Transverse colon (tissue), 4 donors: ENCODE measurements around the gene RUNX3.

Experiments
- POLR2A ChIP-seq: fragments of 450-650 bp; IDR thresholded peaks from one replicate; pipeline ENCODE4 v1.6.1; 2016; ENCODE audit warnings: antibody characterized with exemption, mild to moderate bottlenecking, moderate library complexity
- POLR2AphosphoS5 ChIP-seq, 3 donors: sonication (generic); formaldehyde crosslinking; IDR thresholded peaks; one replicate each; pipeline ENCODE4 v1.6.1; 2016; ENCODE audit warnings: antibody characterized with exemption in 3 of 3
- TF ChIP-seq, protein P1 (sequence below), 5 experiments: fragments of 200-600 bp in 3 of 5; fragments of 450-650 bp in 2 of 5; sonication (generic) in 3 of 5; IDR thresholded peaks; 1 replicate in 2 of 5; 2 replicates in 3 of 5; pipeline ENCODE4 v1.5.1; 2016 to 2017; ENCODE audit warnings: antibody characterized with exemption in 5 of 5, inconsistent platforms in 3 of 5, mild to moderate bottlenecking in 2 of 5, moderate library complexity in 1 of 5

DNA sequence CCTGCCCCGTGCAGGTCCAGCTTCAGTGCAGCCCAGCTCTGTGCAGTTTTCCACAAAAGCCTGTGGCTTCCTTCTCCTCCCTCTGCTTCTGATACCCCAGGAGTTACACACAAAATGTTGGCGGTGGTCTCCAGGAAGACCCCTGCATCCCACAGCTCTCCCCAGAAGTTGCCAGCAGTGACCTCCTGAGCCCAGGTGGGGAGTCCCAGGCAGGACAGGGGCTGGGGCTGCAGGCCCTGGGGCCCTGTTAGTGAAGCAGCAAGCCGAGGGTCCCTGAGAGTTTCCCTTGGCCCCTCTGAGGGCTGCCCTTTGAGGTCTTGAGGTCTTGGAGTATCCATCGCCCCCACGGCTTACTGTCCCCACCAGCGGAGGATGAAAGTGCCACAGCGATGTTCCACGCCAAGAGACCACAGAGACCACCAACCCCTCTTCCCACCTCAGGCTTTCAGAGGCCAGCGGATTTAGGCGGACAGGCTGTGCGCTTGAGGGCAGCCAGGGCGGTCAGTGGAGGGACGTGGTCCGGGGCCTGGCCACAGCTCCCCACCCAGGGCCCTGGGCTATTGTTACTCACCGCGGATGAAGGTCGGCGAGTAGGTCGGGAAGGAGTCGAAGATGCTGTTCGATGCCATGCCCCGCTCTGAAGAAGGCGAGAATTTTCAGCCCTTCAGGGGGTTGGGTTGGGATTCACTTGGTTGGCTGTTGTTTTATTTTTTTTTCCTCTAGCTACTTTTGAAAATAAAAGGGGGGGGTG is 34.0 kb upstream of the RUNX3 start:
- TF ChIP-seq, protein P1, sequence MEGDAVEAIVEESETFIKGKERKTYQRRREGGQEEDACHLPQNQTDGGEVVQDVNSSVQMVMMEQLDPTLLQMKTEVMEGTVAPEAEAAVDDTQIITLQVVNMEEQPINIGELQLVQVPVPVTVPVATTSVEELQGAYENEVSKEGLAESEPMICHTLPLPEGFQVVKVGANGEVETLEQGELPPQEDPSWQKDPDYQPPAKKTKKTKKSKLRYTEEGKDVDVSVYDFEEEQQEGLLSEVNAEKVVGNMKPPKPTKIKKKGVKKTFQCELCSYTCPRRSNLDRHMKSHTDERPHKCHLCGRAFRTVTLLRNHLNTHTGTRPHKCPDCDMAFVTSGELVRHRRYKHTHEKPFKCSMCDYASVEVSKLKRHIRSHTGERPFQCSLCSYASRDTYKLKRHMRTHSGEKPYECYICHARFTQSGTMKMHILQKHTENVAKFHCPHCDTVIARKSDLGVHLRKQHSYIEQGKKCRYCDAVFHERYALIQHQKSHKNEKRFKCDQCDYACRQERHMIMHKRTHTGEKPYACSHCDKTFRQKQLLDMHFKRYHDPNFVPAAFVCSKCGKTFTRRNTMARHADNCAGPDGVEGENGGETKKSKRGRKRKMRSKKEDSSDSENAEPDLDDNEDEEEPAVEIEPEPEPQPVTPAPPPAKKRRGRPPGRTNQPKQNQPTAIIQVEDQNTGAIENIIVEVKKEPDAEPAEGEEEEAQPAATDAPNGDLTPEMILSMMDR (IDR thresholded peaks at IDR 0.05), result no peak
- no peak for TF ChIP-seq POLR2A
- TF ChIP-seq POLR2AphosphoS5 (IDR thresholded peaks at IDR 0.05), result no peak
